ENCODE data around the gene SLIT3.

SLIT3 gene

GRCh38 chr5:168939156-168939800 is 361.7 kb downstream of the SLIT3 start:
- DNase-seq (ENCODE audit: low read depth) = no peak
- no peak for TF ChIP-seq CTCF (IDR thresholded peaks at IDR 0.05; ENCODE audit: insufficient read depth, low read depth, low read length, missing control alignments)
- H3K4me3 ChIP-seq (ENCODE audit: low read depth, low read length) = no peak overlapping the region

- no peak for DNase-seq (ENCODE audit: low read depth)
- H3K4me3 ChIP-seq (ENCODE audit: low read depth, low read length) = no peak overlapping the region
- TF ChIP-seq CTCF (IDR thresholded peaks at IDR 0.05; ENCODE audit: insufficient read depth, low read depth, low read length, missing control alignments) = no peak
Measured at GRCh38 chr5:168936511-168936910, 364.4 kb downstream of the SLIT3 start.

- no peak for TF ChIP-seq CTCF (IDR thresholded peaks at IDR 0.05; ENCODE audit: insufficient read depth, low read depth, low read length, missing control alignments)
- DNase-seq (ENCODE audit: low read depth) = no peak
- H3K4me3 ChIP-seq (ENCODE audit: low read depth, low read length) = no peak overlapping the region
Measured at GRCh38 chr5:168935183-168935582, 365.8 kb downstream of the SLIT3 start.

- no peak for TF ChIP-seq CTCF (IDR thresholded peaks at IDR 0.05; ENCODE audit: insufficient read depth, low read depth, low read length, missing control alignments)
- no peak for DNase-seq (ENCODE audit: low read depth)
- H3K4me3 ChIP-seq (ENCODE audit: low read depth, low read length) = no peak overlapping the region
Measured at GRCh38 chr5:168934169-168934568, 366.8 kb downstream of the SLIT3 start.

GRCh38 chr5:168932400-168933189 is 368.3 kb downstream of the SLIT3 start:
- DNase-seq (ENCODE audit: low read depth) = no peak
- no peak overlapping the region for H3K4me3 ChIP-seq (ENCODE audit: low read depth, low read length)
- no peak for TF ChIP-seq CTCF (IDR thresholded peaks at IDR 0.05; ENCODE audit: insufficient read depth, low read depth, low read length, missing control alignments)

GRCh38 chr5:168931638-168932345 is 369.1 kb downstream of the SLIT3 start:
- H3K4me3 ChIP-seq (ENCODE audit: low read depth, low read length) = no peak overlapping the region
- TF ChIP-seq CTCF (IDR thresholded peaks at IDR 0.05; ENCODE audit: insufficient read depth, low read depth, low read length, missing control alignments) = no peak
- no peak for DNase-seq (ENCODE audit: low read depth)

All from GM12865 (cell line).